Esophagus muscularis mucosa (tissue), 4 donors: ENCODE measurements around the gene LGALS3BP. TPM values are rescaled to one million over a fixed set of nuclear protein-coding genes. Genes with fewer than 3 reads are reported as not detected.

Source experiments
- DNase-seq: peaks from one replicate; pipeline ENCODE4 v3.0.0-alpha.2; 2017; ENCODE audit errors: extremely low spot score
- H3K27ac ChIP-seq, 4 donors: fragments of 200-600 bp; sonication (generic); replicated peaks in 1 of 4; 1 replicate in 3 of 4; 2 replicates in 1 of 4; pipeline ENCODE4 v1.5.1; 2016 to 2019; ENCODE audit warnings: mild to moderate bottlenecking in 1 of 4
- H3K27me3 ChIP-seq, 4 donors: fragments of 200-600 bp; sonication (generic); one replicate each; pipeline versions ENCODE4 v1.5.1 to v1.6.0; 2016 to 2019
- H3K36me3 ChIP-seq, 4 donors: fragments of 200-600 bp; sonication (generic); one replicate each; pipeline ENCODE4 v1.5.1; 2016 to 2019
- H3K4me1 ChIP-seq, 4 donors: fragments of 200-600 bp; sonication (generic); one replicate each; pipeline ENCODE4 v1.5.1; 2016 to 2019
- H3K4me3 ChIP-seq, 4 donors: fragments of 200-600 bp; sonication (generic); 1 replicate in 2 of 4; 2 replicates in 2 of 4; pipeline ENCODE4 v1.5.1; 2016 to 2019; ENCODE audit warnings: mild to moderate bottlenecking in 4 of 4, moderate library complexity in 1 of 4
- H3K9me3 ChIP-seq, 4 donors: fragments of 200-600 bp; sonication (generic); 1 replicate in 3 of 4; 2 replicates in 1 of 4; pipeline ENCODE4 v1.5.1; 2016 to 2019
- EP300 ChIP-seq: sonication (generic); formaldehyde crosslinking; IDR thresholded peaks from one replicate; pipeline ENCODE4 v1.6.1; 2017; ENCODE audit warnings: antibody characterized with exemption
- POLR2A ChIP-seq: fragments of 450-650 bp; IDR thresholded peaks from one replicate; pipeline ENCODE4 v1.6.1; 2017; ENCODE audit warnings: antibody characterized with exemption, moderate library complexity, mild to moderate bottlenecking, low read depth
- POLR2AphosphoS5 ChIP-seq, 2 donors: sonication (generic); formaldehyde crosslinking; IDR thresholded peaks; one replicate each; pipeline ENCODE4 v1.6.1; 2017; ENCODE audit warnings: antibody characterized with exemption in 2 of 2
- WGBS: methylation state at CpG from one replicate; pipeline ENCODE4 v1.1.5; 2018; 5-methylcytosine and 5-hydroxymethylcytosine counted together
- intact Hi-C: fragments of 100-400 bp; cut with DNase I; formaldehyde crosslinking; loops from one replicate; pipeline ENCODE4 v1.15.1; 2023
- total RNA-seq, 4 donors: library from RNA; depleted of rRNA; stranded (reverse); fragments of >200 nt; gene quantifications; one replicate each; pipeline versions ENCODE4 v1.1.0 to v1.2.1, GENCODE V29; 2016
- TF ChIP-seq, protein P1 (sequence below), 3 experiments: fragments of 200-600 bp in 2 of 3; fragments of 450-650 bp in 1 of 3; sonication (generic) in 2 of 3; IDR thresholded peaks; one replicate each; pipeline ENCODE4 v1.5.1; 2017 to 2019; ENCODE audit warnings: antibody characterized with exemption in 3 of 3, mild to moderate bottlenecking in 2 of 3, moderate library complexity in 1 of 3

Gene LGALS3BP
- total RNA-seq, 4 donors from 2014 or later, result 106 to 284 (median 197) TPM

DNA sequence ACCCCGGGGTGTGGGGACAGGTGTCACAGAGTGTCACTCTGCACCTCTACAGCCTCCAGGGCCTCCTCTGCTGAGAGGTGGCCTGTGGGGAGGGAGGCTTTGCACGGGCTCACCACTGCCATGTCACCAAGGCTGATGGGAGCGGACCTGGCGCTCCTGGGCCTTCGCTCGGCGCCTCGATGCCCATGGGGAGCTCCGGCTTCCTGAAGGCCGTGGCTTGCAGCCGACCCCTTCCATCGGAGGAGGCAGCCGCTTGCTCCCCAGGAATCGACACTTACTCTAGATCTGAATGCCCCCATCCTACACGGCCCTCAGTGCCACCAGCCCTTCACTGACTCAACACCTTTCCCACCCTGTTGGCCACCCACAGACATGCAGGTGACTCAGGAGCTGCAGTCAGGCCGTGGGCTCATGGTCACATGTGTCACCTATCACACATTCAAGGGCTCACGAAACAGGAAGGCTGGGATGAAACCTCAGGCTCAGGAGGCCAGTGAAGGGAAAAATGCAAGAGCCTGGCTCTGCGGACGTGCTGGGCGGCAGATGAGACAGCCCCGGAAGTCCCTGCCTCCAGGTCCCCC is 11.9 kb downstream of the LGALS3BP start:
- Histone ChIP-seq H3K27ac (no peak overlapping the region), H3K4me1 (peaks cover 12 to 18% (median 14%) of the 10 kb centered on the region in 4 donors), H3K9me3 (no peaks in the 10 kb centered on the region), H3K27me3 (no peaks in the 10 kb centered on the region), H3K36me3 (peaks cover 0 to 49% (median 32%) of the 10 kb centered on the region in 4 donors), H3K4me3 (no peak overlapping the region)
- TF ChIP-seq, protein P1, sequence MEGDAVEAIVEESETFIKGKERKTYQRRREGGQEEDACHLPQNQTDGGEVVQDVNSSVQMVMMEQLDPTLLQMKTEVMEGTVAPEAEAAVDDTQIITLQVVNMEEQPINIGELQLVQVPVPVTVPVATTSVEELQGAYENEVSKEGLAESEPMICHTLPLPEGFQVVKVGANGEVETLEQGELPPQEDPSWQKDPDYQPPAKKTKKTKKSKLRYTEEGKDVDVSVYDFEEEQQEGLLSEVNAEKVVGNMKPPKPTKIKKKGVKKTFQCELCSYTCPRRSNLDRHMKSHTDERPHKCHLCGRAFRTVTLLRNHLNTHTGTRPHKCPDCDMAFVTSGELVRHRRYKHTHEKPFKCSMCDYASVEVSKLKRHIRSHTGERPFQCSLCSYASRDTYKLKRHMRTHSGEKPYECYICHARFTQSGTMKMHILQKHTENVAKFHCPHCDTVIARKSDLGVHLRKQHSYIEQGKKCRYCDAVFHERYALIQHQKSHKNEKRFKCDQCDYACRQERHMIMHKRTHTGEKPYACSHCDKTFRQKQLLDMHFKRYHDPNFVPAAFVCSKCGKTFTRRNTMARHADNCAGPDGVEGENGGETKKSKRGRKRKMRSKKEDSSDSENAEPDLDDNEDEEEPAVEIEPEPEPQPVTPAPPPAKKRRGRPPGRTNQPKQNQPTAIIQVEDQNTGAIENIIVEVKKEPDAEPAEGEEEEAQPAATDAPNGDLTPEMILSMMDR (IDR thresholded peaks at IDR 0.05), result no peak
- TF ChIP-seq POLR2A (no peak), EP300 (no peak), POLR2AphosphoS5 (IDR thresholded peaks at IDR 0.05) (no peak)
- intact Hi-C loops, result no loop called here
- no peak for DNase-seq
- WGBS, result 94% methylated on average over 15 of the region's 21 CpGs

GRCh38 chr17:78966910-78967600 is 12.7 kb downstream of the LGALS3BP start:
- H3K36me3 ChIP-seq, result peaks cover 0 to 45% (median 32%) of the 10 kb centered on the region in 4 donors
- DNase-seq, result no peak
- H3K9me3 ChIP-seq, result no peaks in the 10 kb centered on the region
- H3K27me3 ChIP-seq, result no peaks in the 10 kb centered on the region
- no peak for TF ChIP-seq POLR2AphosphoS5 (IDR thresholded peaks at IDR 0.05)
- TF ChIP-seq, protein P1 (IDR thresholded peaks at IDR 0.05), result no peak
- no peak for TF ChIP-seq POLR2A
- TF ChIP-seq EP300, result no peak
- intact Hi-C loops, result no loop called here
- no peak overlapping the region for H3K27ac ChIP-seq
- H3K4me3 ChIP-seq, result no peak overlapping the region
- 90% methylated on average over 18 of the region's 23 CpGs for WGBS
- peaks cover 12 to 15% (median 14%) of the 10 kb centered on the region in 4 donors for H3K4me1 ChIP-seq

DNA sequence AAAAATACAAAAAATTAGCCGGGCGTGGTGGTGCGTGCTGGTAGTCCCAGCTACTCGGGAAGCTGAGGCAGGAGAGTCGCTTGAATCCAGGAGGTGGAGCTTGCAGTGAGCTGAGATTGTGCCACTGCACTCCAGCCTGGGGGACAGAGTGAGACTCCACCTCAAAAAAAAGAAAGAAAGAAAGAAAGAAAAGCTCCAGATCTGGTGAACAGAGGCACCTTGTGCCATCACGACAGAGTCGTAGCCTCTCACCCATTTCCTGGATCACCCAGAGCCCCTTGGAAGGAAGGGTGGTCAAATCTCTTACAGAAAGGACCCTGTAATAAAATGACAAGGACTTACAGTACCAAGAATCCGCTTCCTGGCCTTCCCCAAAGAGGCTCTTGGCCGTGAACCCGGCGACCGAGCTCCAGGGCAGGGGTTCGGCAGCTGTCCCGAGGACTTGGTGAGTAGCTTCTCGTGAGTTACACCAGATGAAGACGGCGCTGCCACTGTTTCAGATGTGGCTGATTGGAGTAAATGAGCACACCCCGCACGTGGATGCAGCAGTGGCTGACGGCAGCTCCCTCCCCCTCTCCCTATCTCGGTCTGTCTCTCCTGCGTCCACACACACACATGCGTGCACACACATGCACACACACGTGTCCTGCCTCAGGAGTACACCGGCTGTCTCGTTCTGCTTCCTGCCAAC is 13.5 kb downstream of the LGALS3BP start:
- peaks cover 0 to 43% (median 32%) of the 10 kb centered on the region in 4 donors for H3K36me3 ChIP-seq
- intact Hi-C loops, result no loop called here
- H3K27ac ChIP-seq, result no peak overlapping the region
- DNase-seq, result no peak
- WGBS, result 91% methylated on average over 21 of the region's 26 CpGs
- H3K4me3 ChIP-seq, result no peak overlapping the region
- H3K9me3 ChIP-seq, result no peaks in the 10 kb centered on the region
- no peaks in the 10 kb centered on the region for H3K27me3 ChIP-seq
- peaks cover 5 to 12% (median 9%) of the 10 kb centered on the region in 4 donors for H3K4me1 ChIP-seq
- TF ChIP-seq POLR2AphosphoS5 (IDR thresholded peaks at IDR 0.05) (no peak), POLR2A (no peak), EP300 (no peak)
- TF ChIP-seq, protein P1 (IDR thresholded peaks at IDR 0.05), result no peak

DNA sequence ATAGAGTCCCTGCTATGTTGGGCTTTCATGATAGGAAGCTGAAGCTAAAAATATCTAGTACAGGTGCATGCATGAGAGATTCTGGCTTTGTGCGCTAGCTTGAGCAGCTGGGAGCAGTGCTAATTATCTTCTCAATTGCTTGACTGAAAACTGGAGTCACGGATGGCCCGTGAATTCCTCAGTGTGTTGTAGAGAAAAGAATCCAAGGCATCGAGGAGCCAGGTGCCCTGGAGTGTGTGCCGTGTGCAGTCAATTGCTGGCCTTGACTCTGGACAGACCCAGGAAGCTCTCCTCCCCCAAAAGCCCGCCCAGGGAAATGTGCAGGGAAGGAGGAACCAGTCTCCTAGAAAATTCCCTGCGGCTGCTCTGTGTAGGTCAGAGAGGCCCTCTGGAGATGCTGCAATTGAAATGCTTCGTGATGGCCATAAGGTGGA is 14.2 kb downstream of the LGALS3BP start:
- WGBS, result 87% methylated on average over 7 of the region's 8 CpGs
- no peak overlapping the region for H3K27ac ChIP-seq
- no peak for DNase-seq
- no peaks in the 10 kb centered on the region for H3K9me3 ChIP-seq
- intact Hi-C loops, result no loop called here
- H3K36me3 ChIP-seq, result peaks cover 0 to 42% (median 32%) of the 10 kb centered on the region in 4 donors
- no peak overlapping the region for H3K4me3 ChIP-seq
- no peak for TF ChIP-seq EP300
- TF ChIP-seq POLR2A, result no peak
- no peak for TF ChIP-seq POLR2AphosphoS5 (IDR thresholded peaks at IDR 0.05)
- TF ChIP-seq, protein P1 (IDR thresholded peaks at IDR 0.05), result no peak
- no peaks in the 10 kb centered on the region for H3K27me3 ChIP-seq
- H3K4me1 ChIP-seq, result peaks cover 6 to 11% (median 7%) of the 10 kb centered on the region in 4 donors
